NK-92 (cell line): Measurements from ENCODE around the gene PPHLN1.

Experiments used
- DNase-seq: peaks from one replicate; lab custom pipeline; 2025; ENCODE audit not compliant: unreplicated experiment; lab: John Stamatoyannopoulos, UW

Gene PPHLN1

DNA sequence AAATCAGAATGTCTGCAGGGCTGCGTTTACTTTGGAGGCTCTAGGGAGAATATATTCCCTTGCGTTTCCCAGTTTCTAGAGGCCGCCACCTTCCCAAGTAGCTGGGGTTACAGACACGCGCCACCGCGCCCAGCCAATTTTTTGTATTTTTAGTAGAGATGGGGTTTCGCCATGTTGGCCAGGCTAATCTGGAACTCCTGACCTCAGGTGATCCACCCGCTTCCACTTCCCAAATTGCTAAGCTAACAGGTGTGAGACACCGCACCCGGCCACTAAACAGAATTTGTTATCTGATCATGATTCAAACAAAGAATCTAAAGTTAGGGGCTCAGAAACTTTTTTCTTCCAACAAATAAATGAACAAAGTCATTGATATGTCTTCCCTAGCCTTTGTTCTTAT is 114.6 kb downstream of the PPHLN1 start:
- DNase-seq: no peak

DNA sequence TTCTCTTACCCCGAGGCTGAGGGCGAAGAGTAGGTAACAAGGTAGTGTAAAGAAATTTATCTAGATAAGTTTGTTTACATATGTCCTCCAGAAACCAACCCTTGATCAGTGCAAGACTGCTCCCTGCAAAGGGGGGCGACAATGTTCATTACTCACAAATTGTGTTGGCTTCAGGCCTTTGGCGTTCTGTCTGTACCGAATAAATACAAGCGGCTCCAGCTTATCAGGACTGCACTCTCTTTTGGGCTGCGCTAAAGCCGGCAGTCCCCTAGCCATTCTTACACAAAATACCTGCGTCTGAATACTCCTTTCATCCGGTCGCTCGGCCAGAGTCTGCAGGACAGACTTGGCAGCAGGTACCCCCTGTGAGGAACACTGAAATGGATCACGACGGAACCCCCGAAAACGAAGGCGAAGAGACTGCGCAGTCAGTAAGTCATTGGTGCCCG is 116.4 kb downstream of the PPHLN1 start:
- DNase-seq: no peak

DNA sequence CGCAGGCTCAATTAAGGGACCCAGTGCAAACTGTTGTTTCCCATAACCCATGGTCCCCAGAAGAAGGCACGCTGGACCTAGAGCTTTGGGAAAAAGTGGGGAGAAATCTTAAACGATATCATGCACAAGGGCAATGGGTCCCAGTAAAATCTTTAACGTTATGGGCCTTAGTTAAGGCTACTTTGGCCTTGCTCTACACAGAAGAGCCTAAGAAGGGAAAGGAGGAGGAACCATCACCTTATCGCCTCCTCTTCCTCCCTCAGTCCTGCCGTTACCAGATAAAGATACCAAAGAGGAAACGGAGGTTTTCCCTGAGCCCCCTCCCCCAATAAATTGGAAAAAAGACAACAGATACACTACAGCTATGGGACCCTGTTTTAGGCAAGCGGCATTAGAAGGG is 116.9 kb downstream of the PPHLN1 start:
- no peak for DNase-seq

- no peak for DNase-seq
These were observed 118.4 kb downstream of the PPHLN1 start for GRCh38 chr12:42444192-42444943.

GRCh38 chr12:42445891-42446290 is 119.9 kb downstream of the PPHLN1 start:
- no peak for DNase-seq

- DNase-seq: no peak
These were observed 120.8 kb downstream of the PPHLN1 start for GRCh38 chr12:42446761-42447160.

GRCh38 chr12:42447371-42447786 is 121.4 kb downstream of the PPHLN1 start:
- DNase-seq: no peak

DNA sequence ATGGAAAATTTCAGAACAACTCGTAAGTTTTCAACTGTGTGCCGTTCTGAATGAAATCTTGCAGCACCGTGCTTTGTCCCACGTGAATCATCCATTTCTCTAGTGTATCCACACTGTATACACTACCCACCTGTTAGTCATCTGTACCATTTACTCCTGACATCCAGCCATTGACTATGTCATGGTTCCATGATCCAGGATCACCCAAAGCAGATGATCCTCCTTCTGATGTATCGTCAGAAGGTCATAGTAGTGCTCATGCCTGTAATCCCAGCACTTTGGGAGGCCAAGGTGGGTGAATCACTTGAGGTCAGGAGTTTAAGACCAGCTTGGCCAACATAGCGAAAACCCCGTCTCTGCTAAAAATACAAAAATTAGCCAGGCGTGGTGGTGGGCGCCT is 122.9 kb downstream of the PPHLN1 start:
- no peak for DNase-seq

- DNase-seq: no peak
These were observed 124.3 kb downstream of the PPHLN1 start for GRCh38 chr12:42450248-42450647.

- DNase-seq: no peak
These were observed 132.6 kb downstream of the PPHLN1 start for GRCh38 chr12:42458575-42458974.

- DNase-seq: no peak
These were observed 133.4 kb downstream of the PPHLN1 start for GRCh38 chr12:42459336-42459847.

GRCh38 chr12:42462486-42462885 is 136.5 kb downstream of the PPHLN1 start:
- no peak for DNase-seq

DNA sequence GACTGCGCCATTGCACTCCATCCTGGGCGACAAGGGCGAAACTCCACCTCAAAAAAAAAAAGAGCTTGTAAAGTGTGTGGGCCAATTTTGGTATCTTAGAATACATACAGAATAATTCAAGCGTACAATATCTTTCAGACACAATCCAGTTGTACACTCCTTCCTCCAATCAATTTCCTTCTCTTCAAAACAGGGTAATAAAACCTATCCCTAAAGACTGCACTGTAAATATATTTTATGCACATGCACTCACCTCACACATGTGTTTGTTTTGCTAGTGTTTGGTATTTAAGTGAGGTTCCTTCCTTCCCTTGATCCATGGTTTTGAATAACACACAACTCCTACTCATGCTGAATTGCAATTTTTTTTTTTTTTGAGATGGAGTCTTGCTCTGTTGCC is 137.7 kb downstream of the PPHLN1 start:
- no peak for DNase-seq

DNA sequence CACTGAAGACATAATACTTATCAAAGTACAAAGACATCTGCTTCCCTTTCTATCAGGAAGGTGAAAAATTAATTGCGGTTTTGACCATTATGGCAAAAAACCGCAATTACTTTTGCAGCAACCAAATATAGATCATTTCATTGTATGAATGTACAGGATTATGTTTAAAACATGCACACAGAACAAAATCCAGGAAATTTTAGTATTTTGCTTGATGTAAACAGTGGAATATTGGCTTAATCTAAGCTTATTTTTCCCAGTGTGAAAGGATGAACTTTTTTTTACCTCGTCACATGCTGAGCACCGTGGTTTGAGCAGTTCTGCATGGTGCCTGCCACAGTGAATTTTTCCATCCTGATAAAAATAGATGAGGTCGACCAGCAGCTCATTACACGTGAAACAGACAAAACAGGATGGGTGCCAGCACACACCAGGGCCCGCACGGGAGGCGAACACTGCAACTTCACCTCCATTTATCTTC is 142.4 kb downstream of the PPHLN1 start:
- no peak for DNase-seq

DNA sequence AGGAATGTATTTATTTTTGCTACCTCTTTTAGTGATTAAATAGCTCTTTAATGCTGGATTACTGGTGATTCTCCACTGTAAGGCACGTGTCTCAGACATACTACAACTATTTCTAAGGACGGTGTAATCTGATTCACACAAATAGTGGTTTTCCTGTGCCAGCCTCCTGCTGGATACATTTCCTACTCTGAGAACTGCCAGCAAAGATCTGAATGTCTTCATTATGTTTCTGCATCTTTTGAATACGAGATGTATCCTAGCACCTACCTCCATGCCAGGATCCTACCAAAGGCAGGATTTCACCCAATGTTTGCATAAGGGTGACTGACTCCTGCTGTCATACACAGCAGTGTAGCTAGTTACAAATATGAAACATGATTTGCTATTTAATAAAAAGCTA is 143.0 kb downstream of the PPHLN1 start:
- no peak for DNase-seq

DNA sequence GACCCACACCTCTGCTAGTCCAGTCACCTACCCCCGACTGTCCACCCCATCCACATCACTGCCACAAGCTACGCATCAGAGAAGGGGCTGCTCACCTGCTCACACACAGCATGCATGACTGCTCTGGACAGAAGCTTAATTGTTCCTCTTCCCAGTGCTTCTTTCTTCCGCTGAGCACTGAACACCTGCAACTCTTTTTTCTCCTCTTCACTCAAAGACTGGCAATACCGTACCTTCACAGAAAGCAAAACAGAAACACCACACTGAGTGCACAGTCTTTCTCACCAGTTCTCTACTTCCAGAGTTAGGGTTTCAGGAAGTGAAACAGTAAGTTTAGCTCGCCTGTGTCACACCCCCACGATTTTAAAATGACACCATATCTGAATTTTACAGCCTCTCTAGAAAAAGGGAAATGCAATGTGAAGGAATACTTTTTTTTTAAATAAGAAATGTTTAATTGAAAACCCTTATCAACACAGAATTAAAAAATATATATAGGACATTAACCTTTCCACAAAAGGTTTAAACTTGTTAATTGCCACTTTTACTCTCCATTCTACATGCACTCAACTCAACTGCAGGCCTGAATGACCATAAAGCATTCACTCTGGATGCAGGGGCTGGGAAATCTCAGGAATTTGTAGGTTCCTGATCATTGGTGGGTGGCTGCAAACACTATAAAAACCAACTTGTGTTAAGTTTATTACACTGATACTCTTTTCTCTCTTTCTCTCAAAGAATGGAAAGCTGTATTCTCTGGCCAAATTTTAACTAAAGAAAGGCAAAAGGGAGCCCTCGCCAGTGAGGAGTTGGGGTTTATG is 143.6 kb downstream of the PPHLN1 start:
- no peak for DNase-seq

DNA sequence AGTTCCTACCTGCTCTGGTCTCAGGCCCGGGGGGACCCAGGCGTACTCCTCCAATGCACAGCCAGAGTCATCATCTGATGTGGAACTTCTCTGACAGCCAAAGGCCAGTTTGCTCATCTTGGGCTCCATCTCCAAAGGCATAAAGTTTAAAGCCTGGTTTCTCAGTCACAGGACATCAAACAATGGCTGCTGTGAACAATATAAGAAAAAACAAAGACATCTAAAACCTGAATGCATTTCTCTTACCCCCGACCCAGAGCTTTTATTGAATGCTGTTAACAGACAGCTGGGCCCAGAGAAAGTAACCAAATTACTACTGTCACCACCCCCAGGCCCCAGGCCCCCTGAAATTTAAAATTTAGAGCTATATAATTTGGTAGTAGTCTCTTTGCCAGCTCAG is 146.4 kb downstream of the PPHLN1 start:
- no peak for DNase-seq

DNA sequence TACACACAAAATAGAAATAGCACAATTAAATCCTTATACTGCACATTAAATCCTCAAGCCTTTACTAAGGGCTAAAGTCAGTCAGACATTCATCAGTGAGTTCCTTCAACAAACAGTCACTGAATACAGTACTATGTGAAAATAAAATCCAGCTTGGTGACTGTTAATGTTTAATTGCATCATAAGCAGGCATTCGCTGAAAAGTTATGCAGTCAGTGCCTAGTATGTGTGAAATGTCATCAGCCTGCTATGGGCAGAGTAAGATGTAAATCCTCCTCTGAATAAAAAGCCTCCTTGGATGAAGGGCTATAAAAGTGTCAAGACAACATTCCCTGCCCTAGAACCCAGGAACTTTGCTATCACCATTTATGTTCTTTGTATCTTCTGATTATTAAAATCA is 147.2 kb downstream of the PPHLN1 start:
- no peak for DNase-seq

DNA sequence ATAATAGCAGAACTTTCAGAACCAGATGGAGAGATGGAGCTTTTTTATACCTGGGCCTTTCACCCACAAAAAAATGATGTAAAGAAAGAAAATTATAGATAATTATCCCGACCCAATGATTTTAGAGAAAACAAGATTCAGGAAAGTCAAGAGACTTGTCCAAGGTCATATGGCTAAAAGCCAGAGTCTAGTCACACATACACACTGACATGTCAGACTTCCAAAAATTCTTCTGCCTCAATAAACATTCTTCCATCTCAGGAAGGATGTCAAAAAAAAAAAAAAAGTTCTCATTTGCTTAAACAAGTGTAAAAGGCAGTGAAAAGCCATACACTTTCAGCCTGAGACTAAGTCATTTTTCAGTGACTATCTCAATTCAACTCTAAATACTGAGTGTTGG is 147.6 kb downstream of the PPHLN1 start:
- DNase-seq: no peak

DNA sequence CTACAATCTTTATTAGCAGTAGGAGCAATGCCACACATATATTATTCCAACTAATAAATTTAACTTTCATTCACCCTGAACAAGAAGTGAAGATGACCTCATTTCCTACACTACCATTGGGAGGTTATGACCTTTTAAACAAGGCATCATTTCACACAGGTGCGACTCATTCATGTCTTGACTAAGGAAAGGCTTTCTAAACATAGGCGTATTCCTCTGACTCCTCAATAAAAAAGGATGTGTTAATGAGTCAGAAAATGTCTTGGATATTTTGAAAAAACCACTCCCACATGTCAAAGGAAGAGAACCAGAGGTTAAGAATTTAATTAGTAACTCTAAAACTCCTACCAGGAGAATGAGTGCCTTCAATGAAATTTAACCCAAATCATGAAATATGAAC is 148.4 kb downstream of the PPHLN1 start:
- DNase-seq: no peak

DNA sequence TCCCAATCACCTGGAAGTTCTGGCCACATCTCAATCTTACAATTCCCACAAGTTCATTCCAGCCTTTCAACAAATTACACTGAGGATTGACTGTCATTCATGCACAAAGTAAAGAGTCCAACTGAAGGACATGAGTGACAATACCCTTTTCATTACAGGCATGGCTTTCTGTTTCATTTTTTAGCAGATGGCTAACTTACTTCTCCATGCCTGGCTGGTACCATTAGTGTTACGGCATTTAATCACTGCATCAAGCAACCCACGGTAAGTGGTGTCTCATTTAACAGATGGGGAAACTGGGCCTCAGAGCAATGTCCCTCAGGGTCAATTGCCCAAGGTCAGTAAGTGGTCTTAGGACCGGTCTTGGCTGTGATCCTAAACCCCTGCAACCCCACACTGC is 149.1 kb downstream of the PPHLN1 start:
- no peak for DNase-seq

- no peak for DNase-seq
These were observed 152.0 kb downstream of the PPHLN1 start for GRCh38 chr12:42477941-42478340.
